Measurements from ENCODE around the gene KRCC1. TPM values are rescaled to one million over a fixed set of nuclear protein-coding genes. Genes with fewer than 3 reads are reported as not detected.

The KRCC1 gene
- 10 to 100 TPM; 29.4 to 39.3 (median 32.2) TPM for total RNA-seq

GRCh38 chr2:88055371-88056128 lies at the start of gene KRCC1:
Gene KRCC1 (minus strand): TSS chr2:88055783. CDS start chr2:88028563, 27,220 bp downstream.
- peaks cover 0 to 3% (median 0%) of the 10 kb centered on the region in 3 donors for H3K36me3 ChIP-seq
- peak; percentile 86 to 88 for DNase-seq (ENCODE audit: low spot score in 2 of 2)
- no peaks in the 10 kb centered on the region for H3K27me3 ChIP-seq
- 1% methylated on average over 55 to 65 of the region's 77 CpGs for WGBS, 2 donors
- H3K27ac ChIP-seq: peak within 1 kb of the TSS; percentile 93 to 99 (median 96)
- TF ChIP-seq POLR2A (IDR thresholded peaks at IDR 0.05): peak; percentile 96 to 97
- TF ChIP-seq CTCF (IDR thresholded peaks at IDR 0.05): peak in 2 of 5 experiments; percentile 65 to 67
- TF ChIP-seq EP300 (IDR thresholded peaks at IDR 0.05): peak in 1 of 2 donors; percentile 98
- peak within 1 kb of the TSS; percentile 66 to 96 (median 80) for H3K4me3 ChIP-seq
- H3K4me1 ChIP-seq: peaks cover 0 to 40% (median 19%) of the 10 kb centered on the region in 4 donors
- no peaks in the 10 kb centered on the region for H3K9me3 ChIP-seq

- peaks cover 0 to 4% (median 0%) of the 10 kb centered on the region in 4 donors for H3K4me1 ChIP-seq
- WGBS, 2 donors: 38 to 48% methylated on average over 3 of the region's 3 CpGs
- no peaks in the 10 kb centered on the region for H3K9me3 ChIP-seq
- H3K36me3 ChIP-seq: no peaks in the 10 kb centered on the region
- DNase-seq (ENCODE audit: low spot score in 2 of 2): no peak
- no peaks in the 10 kb centered on the region for H3K27me3 ChIP-seq
- peak overlapping the region in 1 of 4 donors; percentile 52 for H3K27ac ChIP-seq
- no peak overlapping the region for H3K4me3 ChIP-seq
- TF ChIP-seq EP300 (IDR thresholded peaks at IDR 0.05) (peak in 1 of 2 donors; percentile 10), CTCF (IDR thresholded peaks at IDR 0.05) (no peak)
These were observed 44.9 kb upstream of the KRCC1 start for GRCh38 chr2:88100489-88100858.

- WGBS, 2 donors: 46 to 55% methylated on average over 5 of the region's 5 CpGs
- no peaks in the 10 kb centered on the region for H3K36me3 ChIP-seq
These were observed 44.4 kb upstream of the KRCC1 start for GRCh38 chr2:88099798-88100488.

GRCh38 chr2:88098558-88098900 lies 42.9 kb upstream of the KRCC1 start:
- no peak for DNase-seq (ENCODE audit: low spot score in 2 of 2)
- no peak overlapping the region for H3K4me3 ChIP-seq
- peaks cover 0 to 4% (median 0%) of the 10 kb centered on the region in 4 donors for H3K4me1 ChIP-seq

More at GRCh38 chr2:88099798-88100488, 44.4 kb upstream of the KRCC1 start:
- Histone ChIP-seq H3K27me3 (no peaks in the 10 kb centered on the region), H3K9me3 (no peaks in the 10 kb centered on the region), H3K4me1 (peaks cover 0 to 4% (median 0%) of the 10 kb centered on the region in 4 donors), H3K4me3 (no peak overlapping the region), H3K27ac (peak overlapping the region in 1 of 4 donors; percentile 52)
- DNase-seq (ENCODE audit: low spot score in 2 of 2): no peak
- no peak for TF ChIP-seq CTCF (IDR thresholded peaks at IDR 0.05)
- no peak for TF ChIP-seq EP300 (IDR thresholded peaks at IDR 0.05)
- no peak for TF ChIP-seq POLR2A (IDR thresholded peaks at IDR 0.05)

More at GRCh38 chr2:88098558-88098900, 42.9 kb upstream of the KRCC1 start:
- TF ChIP-seq EP300 (IDR thresholded peaks at IDR 0.05) (no peak), POLR2A (IDR thresholded peaks at IDR 0.05) (no peak), CTCF (IDR thresholded peaks at IDR 0.05) (no peak)
- Histone ChIP-seq H3K27me3 (no peaks in the 10 kb centered on the region), H3K36me3 (no peaks in the 10 kb centered on the region), H3K27ac (no peak overlapping the region), H3K9me3 (no peaks in the 10 kb centered on the region)

Measured in tibial nerve (tissue), 4 donors.